HepG2 (cell line): ENCODE results near the gene STAT6. TPM values are rescaled to one million over a fixed set of nuclear protein-coding genes. Genes with fewer than 3 reads are reported as not detected.

Experiments used
- BHLHE40 ChIP-seq: IDR thresholded peaks from 2 replicates; pipeline ENCODE4 v1.6.1; 2011; ENCODE audit warnings: low read length, improper control_type of control experiment
- DNMT1 ChIP-seq: sonication (generic); formaldehyde crosslinking; IDR thresholded peaks from 2 replicates; pipeline ENCODE4 v1.5.1; 2020; ENCODE audit warnings: mild to moderate bottlenecking, missing genetic modification reagents
- ELF4 ChIP-seq: sonication (generic); formaldehyde crosslinking; IDR thresholded peaks from 2 replicates; pipeline ENCODE4 v1.5.0; 2020; ENCODE audit warnings: missing genetic modification reagents, mild to moderate bottlenecking, moderate library complexity, borderline replicate concordance
- ETS1 ChIP-seq: sonication (generic); formaldehyde crosslinking; IDR thresholded peaks from 2 replicates; pipeline ENCODE4 v1.4.0; 2020; ENCODE audit warnings: missing genetic modification reagents
- GMEB1 ChIP-seq: sonication (generic); formaldehyde crosslinking; IDR thresholded peaks from 2 replicates; pipeline ENCODE4 v1.5.1; 2020; ENCODE audit warnings: missing genetic modification reagents, mild to moderate bottlenecking, borderline replicate concordance
- HCFC1 ChIP-seq: fragments of 150-350 bp; IDR thresholded peaks from 2 replicates; pipeline ENCODE4 v1.6.1; 2014; ENCODE audit warnings: low read depth, low read length
- HNF4A ChIP-seq: sonication (generic); formaldehyde crosslinking; IDR thresholded peaks from 2 replicates; pipeline ENCODE4 v1.4.0; 2020; ENCODE audit warnings: missing genetic modification reagents
- HOXD1 ChIP-seq: sonication (generic); formaldehyde crosslinking; IDR thresholded peaks from 2 replicates; pipeline ENCODE4 v1.5.0; 2020; ENCODE audit warnings: missing genetic modification reagents
- JUN ChIP-seq: sonication (generic); formaldehyde crosslinking; IDR thresholded peaks from 2 replicates; pipeline ENCODE4 v1.4.0; 2020; ENCODE audit warnings: mild to moderate bottlenecking, missing genetic modification reagents
- KDM1A ChIP-seq: IDR thresholded peaks from 2 replicates; pipeline ENCODE4 v1.6.1; 2016; ENCODE audit warnings: missing compliant biosample characterization
- MEF2D ChIP-seq: sonication (generic); formaldehyde crosslinking; IDR thresholded peaks from 2 replicates; pipeline ENCODE4 v1.5.1; 2020; ENCODE audit warnings: mild to moderate bottlenecking, missing genetic modification reagents
- SALL1 ChIP-seq: sonication (generic); formaldehyde crosslinking; IDR thresholded peaks from 2 replicates; pipeline ENCODE4 v1.8.0; 2022; ENCODE audit warnings: mild to moderate bottlenecking, missing genetic modification reagents
- SOX6 ChIP-seq, 2 experiments: fragments of 450-650 bp in 1 of 2; sonication (generic) in 1 of 2; formaldehyde crosslinking in 1 of 2; IDR thresholded peaks; 2 replicates each; pipeline versions ENCODE4 v1.4.0 to v1.6.1; 2017 to 2020; ENCODE audit warnings: antibody characterized with exemption in 1 of 2, mild to moderate bottlenecking in 1 of 2, missing genetic modification reagents in 1 of 2
- STAT5B ChIP-seq: sonication (generic); formaldehyde crosslinking; IDR thresholded peaks from 2 replicates; pipeline ENCODE4 v1.4.0; 2020; ENCODE audit warnings: missing genetic modification reagents
- ZBTB43 ChIP-seq: sonication (generic); formaldehyde crosslinking; conservative IDR thresholded peaks from 2 replicates; pipeline ENCODE4 v1.4.0; 2020; ENCODE audit warnings: missing genetic modification reagents
- ZBTB46 ChIP-seq: sonication (generic); formaldehyde crosslinking; IDR thresholded peaks from 2 replicates; pipeline ENCODE4 v1.4.0; 2020; ENCODE audit warnings: mild to moderate bottlenecking, missing genetic modification reagents, borderline replicate concordance
- ZNF207 ChIP-seq: fragments of 450-650 bp; IDR thresholded peaks from 2 replicates; pipeline ENCODE4 v1.6.1; 2016; ENCODE audit warnings: antibody characterized with exemption, borderline replicate concordance
- ZNF503 ChIP-seq: sonication (generic); formaldehyde crosslinking; IDR thresholded peaks from 2 replicates; pipeline ENCODE4 v1.4.0; 2020; ENCODE audit warnings: missing genetic modification reagents
- ZNF572 ChIP-seq: sonication (generic); formaldehyde crosslinking; IDR thresholded peaks from 2 replicates; pipeline ENCODE4 v1.5.1; 2020; ENCODE audit warnings: mild to moderate bottlenecking, missing genetic modification reagents
- ZNF619 ChIP-seq: sonication (generic); formaldehyde crosslinking; IDR thresholded peaks from 2 replicates; pipeline ENCODE4 v1.4.0; 2020; ENCODE audit warnings: mild to moderate bottlenecking, missing genetic modification reagents
- polyA plus RNA-seq, 8 experiments: library from polyadenylated mRNA; depleted of rRNA in 3 of 8; stranded (reverse) in 7 of 8; unstranded in 1 of 8; fragments of >200 nt; fragmentation: Illumina TruSeq in 4 of 8; extraction: Trizol in 4 of 8; gene quantifications; 2 replicates each; pipeline versions ENCODE4 v1.2.1 to v1.2.3, GENCODE V29; 2011 to 2016; ENCODE audit warnings: low read depth in 4 of 8, missing spikeins in 1 of 8, mixed read lengths in 1 of 8; ENCODE audit not compliant: insufficient read depth in 1 of 8
- total RNA-seq, 5 experiments: library from RNA; depleted of rRNA; stranded (reverse); fragments of >200 nt; fragmentation: Illumina TruSeq; extraction: Trizol; gene quantifications; 2 replicates each; pipeline ENCODE4 v1.2.3, GENCODE V29; 2016; ENCODE audit warnings: low read depth in 1 of 5
- TF ChIP-seq, protein P1 (sequence below): IDR thresholded peaks from 2 replicates; pipeline ENCODE4 v1.6.1; 2016; ENCODE audit warnings: missing genetic modification reagents, missing compliant biosample characterization

STAT6 gene
- total and polyA plus RNA-seq, 2 of the 13 experiments (the other 11 are each of a cell fraction or from before 2014, with no cell fraction given) = 28.0 to 62.2 TPM

GRCh38 chr12:57127726-57128518 lies 16.8 kb upstream of the STAT6 start, which contains the start of gene LRP1 (continued):
- peak; percentile 66; the same call in 1 of the 2 replicates for TF ChIP-seq GMEB1
- TF ChIP-seq ZBTB43 (CRISPR knock-in tag) = no peak
- no peak for TF ChIP-seq BHLHE40
- TF ChIP-seq ZNF619 (CRISPR knock-in tag) = no peak
- TF ChIP-seq HNF4A (CRISPR knock-in tag) = no peak
- TF ChIP-seq SOX6 (IDR thresholded peaks at IDR 0.05) = no peak
- no peak; the same call in 1 of the 2 replicates for TF ChIP-seq SOX6 (CRISPR knock-in tag; IDR thresholded peaks at IDR 0.05)
- no peak for TF ChIP-seq ZNF207
- no peak for TF ChIP-seq MEF2D (CRISPR knock-in tag)
- TF ChIP-seq, protein P1, sequence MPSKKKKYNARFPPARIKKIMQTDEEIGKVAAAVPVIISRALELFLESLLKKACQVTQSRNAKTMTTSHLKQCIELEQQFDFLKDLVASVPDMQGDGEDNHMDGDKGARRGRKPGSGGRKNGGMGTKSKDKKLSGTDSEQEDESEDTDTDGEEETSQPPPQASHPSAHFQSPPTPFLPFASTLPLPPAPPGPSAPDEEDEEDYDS (CRISPR knock-in tag) = no peak
- no peak for TF ChIP-seq ELF4 (CRISPR knock-in tag)
- TF ChIP-seq KDM1A (CRISPR knock-in tag) = no peak
- TF ChIP-seq ZNF572 (CRISPR knock-in tag) = no peak
- peak; percentile 12; the same call in 1 of the 2 replicates for TF ChIP-seq ZNF503
- no peak for TF ChIP-seq JUN (CRISPR knock-in tag)
- no peak for TF ChIP-seq DNMT1 (CRISPR knock-in tag)
- TF ChIP-seq STAT5B (CRISPR knock-in tag) = no peak
- no peak for TF ChIP-seq ETS1 (CRISPR knock-in tag)
- TF ChIP-seq HOXD1 (CRISPR knock-in tag) = no peak
- TF ChIP-seq SALL1 (CRISPR knock-in tag) = peak; percentile 52; the same call in 1 of the 2 replicates
- no peak for TF ChIP-seq HCFC1
- TF ChIP-seq ZBTB46 (CRISPR knock-in tag) = no peak
